GM18519 (cell line): ENCODE results near the gene MT1X.

Experiments used
- ATAC-seq: cut with Tn5 transposase; IDR thresholded peaks from one replicate; pipeline ENCODE4 v1.9.1; 2021; ENCODE audit warnings: mild to moderate bottlenecking, moderate library complexity; ENCODE audit not compliant: unreplicated experiment, low FRiP score

Gene MT1X

DNA sequence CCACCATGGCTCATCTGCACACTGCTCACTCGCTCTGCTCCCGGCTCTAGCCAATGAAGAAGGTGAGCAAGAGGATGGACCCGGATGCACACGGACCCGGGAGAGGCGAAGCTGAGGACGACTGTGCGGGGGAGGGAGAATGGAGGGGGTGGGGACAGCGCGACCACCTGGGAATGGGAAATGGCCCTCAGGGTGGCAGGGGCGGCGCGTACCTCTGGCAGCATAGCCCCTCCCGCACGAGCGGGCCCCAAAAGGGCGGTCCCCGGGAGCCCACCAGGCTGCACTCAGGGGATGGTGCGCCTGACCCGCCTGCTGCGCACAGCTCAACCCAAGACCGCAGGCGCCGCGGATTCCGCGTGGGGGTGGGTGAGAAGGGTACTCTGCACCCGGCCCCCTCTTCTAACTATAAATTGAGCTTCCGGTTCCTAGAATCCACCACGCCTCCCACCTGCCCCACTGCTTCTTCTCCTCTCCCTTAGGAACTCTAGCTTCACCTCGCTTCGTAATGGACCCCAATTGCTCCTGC is 6.5 kb upstream of the MT1X start:
- no peak for ATAC-seq

DNA sequence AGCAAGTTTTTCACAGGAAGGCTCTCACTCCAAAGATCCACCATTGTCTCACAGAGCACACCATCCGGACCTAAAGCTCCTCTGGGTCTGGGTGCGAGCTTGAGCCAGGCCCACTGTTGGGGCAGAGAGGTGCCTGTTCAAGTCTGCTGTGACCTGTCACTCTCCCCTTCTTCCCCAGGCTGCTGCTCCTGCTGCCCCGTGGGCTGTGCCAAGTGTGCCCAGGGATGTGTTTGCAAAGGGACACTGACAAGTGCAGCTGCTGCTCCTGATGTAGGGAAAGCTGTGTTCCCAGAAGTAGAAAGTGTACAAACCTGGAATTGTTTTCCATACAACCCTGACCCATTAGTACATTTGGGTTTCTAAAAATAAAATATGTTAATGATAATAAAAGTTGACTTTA is 4.8 kb upstream of the MT1X start:
- ATAC-seq = no peak

DNA sequence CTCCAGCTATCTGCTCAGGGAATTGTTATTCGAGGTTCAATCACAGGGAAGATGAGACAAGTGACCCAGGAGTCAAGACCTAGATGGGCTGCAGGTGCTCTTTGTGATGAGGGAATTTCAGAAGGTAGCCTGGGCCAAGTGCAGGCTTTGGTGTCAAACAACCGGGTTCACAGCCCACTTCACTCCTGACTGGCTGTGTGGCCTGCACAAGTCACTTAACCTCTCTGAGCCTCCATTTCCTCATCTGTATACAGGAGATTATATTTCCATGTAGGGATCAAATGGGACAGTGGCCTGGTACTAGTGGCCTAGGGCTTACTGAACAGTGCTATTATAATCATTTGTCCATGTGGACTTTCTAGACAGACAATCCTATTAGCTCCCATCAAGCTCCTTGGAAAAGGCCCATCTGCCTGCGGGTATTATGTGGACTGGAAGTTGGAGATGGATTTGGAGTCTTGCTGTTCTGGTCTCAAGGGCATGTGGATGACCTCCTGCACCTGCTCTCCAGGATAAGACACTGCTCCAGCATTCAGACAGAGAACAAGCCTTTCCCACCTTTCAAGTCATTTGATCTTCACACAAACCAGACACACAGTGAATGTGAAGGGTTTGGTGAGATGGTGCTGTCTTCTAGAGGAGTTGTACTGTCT is 3.1 kb upstream of the MT1X start:
- no peak for ATAC-seq

DNA sequence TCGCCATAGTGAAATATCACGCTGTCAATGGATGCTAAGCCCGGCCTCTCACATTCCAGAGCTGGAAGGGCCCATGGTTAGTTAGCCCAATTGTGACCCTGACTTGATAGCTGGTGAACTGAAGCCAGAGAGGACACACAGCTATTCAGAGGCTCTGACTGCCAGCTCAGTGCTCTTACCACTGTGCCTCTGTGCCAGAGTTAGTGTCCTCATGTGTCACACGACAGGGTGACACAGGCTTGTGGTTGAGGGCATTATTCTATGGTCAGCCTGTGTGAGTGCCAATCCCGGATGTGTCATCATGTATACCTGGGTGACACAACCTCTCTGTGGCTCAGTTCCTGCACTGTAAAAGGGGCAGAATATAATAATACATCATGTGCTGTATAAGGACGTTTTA is 2.5 kb upstream of the MT1X start:
- ATAC-seq = no peak

DNA sequence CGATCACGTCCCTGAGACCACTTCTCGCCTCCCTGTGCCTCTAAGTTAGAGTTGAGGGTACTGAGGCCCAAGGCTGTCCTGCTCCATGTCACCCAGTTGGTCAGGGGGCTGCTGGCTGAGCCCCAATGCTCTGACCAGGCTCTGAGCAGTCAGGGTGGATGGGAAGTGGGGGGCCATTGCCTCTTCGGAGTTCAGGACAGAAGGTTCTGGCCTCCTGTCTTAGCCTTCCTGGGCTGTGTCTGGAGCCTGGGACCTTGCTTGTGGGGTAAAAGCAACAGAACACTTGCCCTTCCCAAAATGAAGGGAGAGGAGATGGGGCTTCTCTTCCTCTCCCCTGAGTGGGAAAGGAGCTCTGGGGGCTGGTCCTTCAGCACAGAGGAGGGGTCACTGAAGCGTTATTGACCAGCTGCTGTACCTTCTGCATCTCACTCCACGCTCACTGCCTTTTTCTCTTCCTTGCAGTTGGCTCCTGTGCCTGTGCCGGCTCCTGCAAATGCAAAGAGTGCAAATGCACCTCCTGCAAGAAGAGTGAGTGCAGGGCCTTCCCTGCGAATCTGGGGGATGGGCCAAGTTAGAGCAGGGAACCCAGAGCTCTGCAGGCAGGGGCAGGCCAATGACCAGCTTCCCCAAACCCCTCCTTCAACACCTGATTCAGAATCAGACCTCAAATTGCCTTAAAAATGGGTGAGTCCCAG is 580 bp downstream of the MT1X start:
- no peak for ATAC-seq

DNA sequence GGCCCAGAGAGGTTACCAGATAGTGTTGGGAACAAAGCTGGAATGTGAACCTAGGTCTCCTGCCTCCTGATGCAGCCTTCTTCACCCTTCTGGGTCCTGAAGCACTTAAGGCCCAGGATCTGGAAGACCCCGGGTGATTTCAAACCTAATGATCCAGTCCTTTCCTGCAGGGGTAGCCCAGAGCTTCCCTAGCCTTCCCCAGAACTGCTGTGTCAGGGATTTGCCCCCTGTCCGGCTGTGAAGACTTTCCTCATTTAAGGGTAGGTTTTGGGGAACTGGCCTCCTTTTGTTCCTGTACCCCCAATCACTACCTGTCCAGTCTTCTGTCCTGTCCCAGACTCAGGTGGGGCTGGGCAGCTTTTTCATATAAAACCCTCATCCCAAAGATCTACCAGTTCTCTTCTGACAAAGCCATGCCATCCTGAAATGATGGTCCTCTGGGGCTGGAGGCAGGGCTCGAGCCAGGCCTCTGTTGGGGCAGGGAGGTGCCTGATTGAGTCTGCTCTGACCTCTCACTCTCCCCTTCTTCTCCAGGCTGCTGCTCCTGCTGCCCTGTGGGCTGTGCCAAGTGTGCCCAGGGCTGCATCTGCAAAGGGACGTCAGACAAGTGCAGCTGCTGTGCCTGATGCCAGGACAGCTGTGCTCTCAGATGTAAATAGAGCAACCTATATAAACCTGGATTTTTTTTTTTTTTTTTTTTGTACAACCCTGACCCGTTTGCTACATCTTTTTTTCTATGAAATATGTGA is 1.3 kb downstream of the MT1X start:
- no peak for ATAC-seq

DNA sequence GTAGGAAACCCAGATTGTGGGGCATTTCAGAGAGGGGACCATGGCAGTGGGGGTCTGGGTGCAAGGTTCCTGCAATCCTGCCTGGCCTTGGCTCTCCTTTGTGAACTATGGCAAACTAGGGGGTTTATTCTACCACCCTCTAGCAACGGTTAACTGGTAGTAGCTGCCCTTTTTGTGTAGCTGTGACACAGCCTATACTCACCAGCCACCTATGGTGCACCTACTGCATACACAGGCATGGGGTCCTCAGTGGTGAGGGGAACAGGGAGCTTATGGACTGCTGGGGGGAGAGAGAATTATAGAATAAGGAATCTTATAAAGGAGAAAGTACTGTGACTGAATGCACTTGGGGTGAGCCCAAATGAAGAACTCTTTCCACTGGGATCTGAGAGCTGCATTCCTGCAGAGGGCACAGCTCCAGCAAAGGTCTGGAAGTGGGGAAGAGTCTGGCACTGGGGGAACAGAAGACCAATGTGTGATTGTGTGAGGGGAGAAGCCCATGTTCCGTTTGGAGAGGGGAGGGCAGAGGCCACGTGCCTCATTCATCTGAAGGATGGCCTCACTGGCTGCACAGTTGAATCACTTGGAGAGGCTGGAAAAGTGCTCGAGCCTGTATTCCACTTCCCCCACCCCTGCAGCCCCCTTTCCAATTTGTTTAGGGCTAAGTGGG is 2.1 kb downstream of the MT1X start:
- no peak for ATAC-seq

DNA sequence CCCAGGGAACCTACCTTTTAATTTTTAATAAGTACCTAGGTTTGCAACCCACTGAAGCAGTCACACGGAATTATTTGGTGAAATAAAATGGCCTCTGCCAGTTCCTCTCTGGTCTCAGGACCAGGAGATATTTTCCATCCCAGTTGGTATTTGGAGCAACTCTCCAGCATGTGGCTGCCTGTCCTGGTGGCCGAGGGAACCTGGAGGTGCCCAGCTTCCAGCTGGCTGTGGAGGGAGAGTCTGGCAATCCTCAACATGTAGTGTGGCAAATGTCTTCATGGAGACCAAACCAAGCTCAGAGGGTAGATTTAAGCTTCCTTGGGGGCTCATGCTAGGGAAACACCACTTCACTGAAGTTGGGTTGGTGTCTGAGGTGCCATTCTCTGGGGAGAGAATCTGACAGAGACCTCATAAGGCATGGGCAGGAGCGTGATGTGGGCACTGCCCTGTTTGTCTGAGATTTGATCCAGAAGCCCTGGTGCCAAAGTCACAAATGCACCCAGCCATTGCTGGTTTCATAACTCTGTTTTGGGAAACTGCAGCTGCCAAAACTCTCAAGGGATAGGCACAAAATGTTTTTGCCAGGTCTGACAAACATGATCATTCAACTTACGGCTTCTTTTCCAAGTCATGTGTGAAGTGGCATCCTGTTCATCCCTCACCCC is 2.8 kb downstream of the MT1X start:
- no peak for ATAC-seq

DNA sequence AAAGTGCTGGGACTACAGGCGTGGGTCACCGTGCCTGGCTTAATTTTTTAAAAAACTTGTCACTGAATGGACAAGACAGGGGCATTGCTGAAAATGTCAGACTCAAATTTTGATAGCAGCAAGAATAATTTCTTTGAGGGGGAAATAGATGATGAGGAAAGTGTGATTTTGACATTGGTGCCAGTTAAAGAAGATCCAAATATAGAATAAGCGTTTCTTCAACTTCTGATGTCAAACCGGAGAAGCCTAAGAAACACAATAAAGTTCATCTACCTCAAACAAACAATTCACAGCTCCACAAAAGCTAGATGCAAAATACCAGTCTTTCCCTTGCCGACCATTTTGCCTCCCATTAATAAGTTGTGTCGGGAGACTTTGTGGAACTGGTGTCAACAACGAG is 4.5 kb downstream of the MT1X start:
- no peak for ATAC-seq

DNA sequence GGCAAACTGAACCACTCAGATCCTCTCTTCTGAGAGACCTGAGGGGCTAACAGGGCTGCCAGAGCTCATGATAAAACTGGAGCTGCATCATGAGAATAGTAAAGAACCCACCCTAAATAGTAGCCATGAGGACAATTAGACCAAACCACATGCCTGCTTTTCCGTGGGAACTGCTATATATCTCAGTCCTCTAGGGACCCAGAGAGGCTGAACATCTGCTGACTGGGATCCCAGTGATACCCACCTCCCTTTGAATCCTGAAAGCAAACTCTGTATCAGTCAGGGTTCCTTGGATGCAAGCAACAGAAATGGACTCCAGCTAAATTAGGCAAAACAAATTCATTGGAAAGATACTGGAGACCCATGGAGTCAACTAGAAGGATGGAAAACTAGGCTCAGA is 6.5 kb downstream of the MT1X start:
- no peak for ATAC-seq

DNA sequence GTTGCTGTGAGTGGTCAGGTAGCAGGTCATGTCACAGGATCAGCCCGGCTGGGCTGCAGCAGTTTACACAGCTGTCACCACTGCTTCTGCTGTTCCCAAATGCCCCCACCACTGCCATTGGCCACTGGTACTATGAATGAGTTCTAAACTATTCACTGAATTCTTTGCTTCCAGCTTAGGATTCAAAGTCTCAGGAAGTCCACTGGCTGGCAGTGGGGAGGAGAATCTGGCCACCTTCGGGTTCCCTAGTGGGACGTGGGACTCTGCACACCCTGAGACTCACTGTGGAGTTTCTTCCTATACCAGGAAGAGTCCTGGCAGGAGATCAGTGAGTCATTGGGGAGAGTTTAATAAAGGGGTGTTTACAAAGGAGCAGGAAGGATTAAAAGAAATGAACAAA is 6.9 kb downstream of the MT1X start:
- no peak for ATAC-seq

DNA sequence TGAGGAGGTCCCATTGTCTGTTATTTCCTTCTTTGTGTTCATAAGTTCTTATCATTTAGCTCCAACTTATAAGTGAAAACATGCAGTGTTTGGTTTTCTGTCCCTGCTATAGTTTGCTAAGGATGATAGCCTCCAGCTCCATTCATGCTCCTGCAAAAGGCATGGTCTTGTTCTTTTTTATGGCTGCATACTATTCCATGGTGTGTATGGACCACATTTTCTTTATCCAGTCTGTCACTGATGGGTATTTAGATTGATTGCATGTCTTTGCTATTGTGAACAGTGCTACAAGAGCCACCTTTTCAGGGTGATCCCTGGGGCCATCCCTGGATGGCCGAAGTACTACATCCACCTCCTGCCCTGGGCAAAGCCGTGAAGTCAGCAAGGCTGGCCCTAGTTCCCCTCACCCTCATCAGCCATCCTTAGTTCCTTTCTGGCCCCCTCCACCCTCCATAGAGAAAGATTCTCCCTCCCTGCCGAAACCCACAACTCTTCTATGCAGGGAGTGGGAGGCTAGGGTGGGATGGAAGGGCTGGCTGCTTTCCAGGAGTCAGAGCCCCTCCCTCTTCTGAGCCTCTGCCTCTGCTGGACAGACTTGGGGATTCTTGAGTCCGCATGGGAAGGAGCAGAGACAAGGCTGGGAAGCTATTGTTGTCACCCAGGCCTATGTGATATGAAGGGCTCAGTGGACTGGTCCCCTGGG is 8.3 kb downstream of the MT1X start:
- no peak for ATAC-seq

DNA sequence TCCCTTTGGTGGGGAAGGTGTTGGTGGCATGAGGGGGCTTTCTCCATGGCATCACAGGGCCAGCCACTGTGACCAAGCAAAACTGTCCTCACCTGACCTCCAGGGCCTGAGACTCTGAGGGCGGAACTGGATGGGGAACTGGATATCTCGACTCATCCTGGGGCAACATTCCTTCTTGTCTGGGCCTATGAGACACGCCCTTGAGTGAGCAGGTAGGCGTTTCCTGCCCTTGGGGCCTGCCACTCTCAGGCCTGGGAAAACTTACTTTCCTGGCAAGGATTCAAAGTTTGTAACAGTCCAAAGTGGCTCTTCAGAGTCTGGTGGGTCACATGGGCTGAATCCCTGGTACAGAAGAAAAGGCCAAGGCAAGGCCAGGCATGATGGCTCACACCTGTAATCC is 9.6 kb downstream of the MT1X start:
- ATAC-seq = no peak

DNA sequence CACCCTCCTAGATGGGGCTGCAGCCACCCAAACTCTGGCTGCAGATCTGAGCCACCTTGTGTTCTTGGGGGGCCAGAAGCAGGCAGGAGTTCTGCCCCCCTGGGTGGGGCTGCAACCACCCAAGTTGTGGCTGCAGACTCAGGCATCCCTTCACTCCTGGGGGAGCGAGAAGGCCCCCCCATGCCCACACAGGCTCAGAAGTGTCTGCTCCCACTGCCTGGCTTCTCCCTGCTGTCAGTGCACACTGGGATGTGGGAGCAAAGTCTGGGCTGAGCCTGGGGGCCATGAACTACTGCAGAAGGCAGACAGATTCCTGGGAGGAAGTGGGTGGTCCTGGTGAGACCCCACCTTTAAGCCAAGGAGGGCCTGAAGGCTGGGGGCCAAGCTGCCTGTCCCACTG is 13.0 kb downstream of the MT1X start:
- ATAC-seq = no peak

DNA sequence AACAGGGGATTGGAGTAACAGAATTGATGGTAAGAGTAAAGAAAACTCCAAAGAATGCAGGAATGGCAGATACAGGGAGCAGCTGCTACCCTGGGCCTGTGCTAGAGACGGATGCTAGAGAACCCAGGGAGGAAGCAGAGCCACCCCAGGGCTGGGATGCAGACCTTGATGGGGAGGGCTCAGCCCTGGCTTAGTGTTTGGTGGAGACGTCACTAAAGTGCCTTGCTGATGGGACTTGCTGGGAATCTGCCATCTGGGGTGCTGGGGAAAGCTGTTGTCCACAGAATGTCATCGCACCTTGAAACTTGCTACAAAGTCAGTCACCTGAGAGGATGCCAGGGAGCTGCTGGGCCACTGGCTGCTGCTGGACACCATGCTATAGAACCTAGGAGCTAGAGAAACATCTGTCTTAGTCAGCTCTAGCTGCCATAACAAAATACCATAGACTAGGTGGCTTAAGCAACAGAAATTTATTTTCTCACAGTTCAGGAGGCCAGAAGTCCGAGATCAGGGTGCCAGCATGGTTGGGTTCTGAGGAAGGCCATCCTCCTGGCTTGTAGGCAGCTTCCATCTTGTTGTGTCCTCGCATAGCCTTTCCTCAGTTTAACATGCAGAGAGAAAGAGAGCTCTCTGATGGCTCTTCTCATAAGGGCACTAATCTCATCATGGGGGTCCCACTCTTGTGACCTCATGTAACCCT is 15.3 kb downstream of the MT1X start:
- no peak for ATAC-seq

DNA sequence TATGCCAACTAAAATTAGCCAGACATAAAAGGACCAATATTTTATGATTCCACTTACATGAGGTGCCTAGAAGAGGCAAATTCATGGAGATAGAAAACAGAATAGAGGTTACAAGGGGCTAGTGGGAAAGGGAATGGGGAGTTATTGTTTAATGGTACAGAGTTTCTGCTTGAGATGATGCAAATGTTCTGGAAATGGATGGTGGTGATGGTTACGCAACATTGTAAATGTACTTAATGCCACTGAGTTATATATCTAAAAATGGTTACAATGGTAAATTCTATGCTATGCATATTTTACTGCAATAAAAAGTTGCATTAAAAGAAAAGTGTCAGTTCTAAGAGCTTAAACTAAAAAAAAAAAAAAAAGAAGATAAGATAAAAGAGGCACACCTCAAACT is 17.9 kb downstream of the MT1X start:
- no peak for ATAC-seq

DNA sequence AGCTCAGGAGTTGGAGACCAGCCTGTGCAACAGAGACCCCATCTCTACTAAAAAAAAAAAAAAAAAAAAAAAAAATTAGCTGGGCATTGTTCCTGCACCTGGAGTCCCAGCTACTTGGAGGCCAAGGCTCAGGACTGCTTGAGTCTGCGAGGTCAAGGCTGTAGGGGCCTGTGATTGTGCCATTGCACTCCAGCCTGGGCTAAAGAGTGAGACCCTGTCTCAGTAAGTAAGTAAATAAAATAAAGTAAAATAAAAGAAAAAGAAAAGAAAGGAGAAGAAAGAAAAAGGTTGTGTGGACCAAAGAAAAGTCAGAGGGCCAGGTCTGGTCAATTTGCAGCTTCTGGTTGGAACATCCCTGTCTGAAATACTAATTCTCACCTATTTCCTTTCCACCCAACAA is 18.4 kb downstream of the MT1X start:
- ATAC-seq = no peak

DNA sequence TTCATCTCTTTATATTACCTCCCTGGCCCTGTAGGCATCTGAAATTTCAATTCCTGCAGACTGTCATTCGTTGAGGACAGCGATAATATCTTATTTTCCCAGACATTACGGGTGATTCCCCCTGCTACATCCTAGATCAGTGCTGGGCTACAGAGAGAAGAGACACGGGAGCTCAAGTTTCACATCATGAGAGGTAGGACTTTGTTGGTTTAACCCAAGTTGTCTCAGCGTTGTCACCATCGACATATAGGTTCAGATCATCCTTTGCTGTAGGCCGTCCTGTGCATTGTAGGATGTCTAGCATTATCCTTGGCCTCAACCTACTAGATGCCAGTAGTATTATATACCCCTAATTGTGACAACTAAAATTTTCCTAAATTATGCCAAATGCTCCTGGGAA is 19.3 kb downstream of the MT1X start:
- ATAC-seq = no peak

DNA sequence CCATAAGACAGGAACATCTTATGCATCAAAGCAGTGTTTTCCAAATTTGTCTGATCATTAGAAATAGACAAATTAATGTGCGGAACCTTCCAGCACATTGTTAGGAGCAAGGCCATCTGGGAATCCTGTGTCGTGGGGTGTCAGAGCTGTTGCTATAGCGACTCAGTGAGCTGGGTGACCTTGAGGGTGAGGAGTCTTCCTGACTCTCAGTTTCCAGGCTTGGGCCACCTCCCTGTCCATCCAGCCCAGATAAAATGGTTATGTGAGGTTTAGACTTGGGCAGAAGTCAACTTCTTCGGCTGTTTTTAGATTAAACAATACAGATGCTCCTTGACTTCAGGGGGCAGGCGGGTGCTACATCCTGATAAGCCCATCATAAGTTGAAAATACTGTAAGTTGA is 20.6 kb downstream of the MT1X start:
- ATAC-seq = no peak
